Mammary epithelial cell (primary cell): ENCODE results near the gene SPATA20.

Experiments used
- EZH2 ChIP-seq: IDR thresholded peaks from 2 replicates; pipeline ENCODE4 v1.6.1; 2012; ENCODE audit warnings: low read length, inconsistent platforms, borderline replicate concordance
- TF ChIP-seq, protein P1 (sequence below), 2 donors: IDR thresholded peaks in 1 of 2; conservative IDR thresholded peaks in 1 of 2; 2 replicates each; pipeline ENCODE4 v1.5.1; 2011 to 2012; ENCODE audit warnings: inconsistent platforms in 2 of 2, low read length in 2 of 2, mild to moderate bottlenecking in 2 of 2, control low read depth in 1 of 2, low read depth in 1 of 2; ENCODE audit not compliant: insufficient read depth in 1 of 2; ENCODE audit errors: extremely low read depth in 1 of 2

GRCh38 chr17:50571681-50572080 lies 24.7 kb downstream of the SPATA20 start:
- TF ChIP-seq, protein P1, sequence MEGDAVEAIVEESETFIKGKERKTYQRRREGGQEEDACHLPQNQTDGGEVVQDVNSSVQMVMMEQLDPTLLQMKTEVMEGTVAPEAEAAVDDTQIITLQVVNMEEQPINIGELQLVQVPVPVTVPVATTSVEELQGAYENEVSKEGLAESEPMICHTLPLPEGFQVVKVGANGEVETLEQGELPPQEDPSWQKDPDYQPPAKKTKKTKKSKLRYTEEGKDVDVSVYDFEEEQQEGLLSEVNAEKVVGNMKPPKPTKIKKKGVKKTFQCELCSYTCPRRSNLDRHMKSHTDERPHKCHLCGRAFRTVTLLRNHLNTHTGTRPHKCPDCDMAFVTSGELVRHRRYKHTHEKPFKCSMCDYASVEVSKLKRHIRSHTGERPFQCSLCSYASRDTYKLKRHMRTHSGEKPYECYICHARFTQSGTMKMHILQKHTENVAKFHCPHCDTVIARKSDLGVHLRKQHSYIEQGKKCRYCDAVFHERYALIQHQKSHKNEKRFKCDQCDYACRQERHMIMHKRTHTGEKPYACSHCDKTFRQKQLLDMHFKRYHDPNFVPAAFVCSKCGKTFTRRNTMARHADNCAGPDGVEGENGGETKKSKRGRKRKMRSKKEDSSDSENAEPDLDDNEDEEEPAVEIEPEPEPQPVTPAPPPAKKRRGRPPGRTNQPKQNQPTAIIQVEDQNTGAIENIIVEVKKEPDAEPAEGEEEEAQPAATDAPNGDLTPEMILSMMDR (conservative IDR thresholded peaks at IDR 0.05 in 1 of 2, IDR thresholded peaks at IDR 0.05 in 1 of 2; ENCODE audit: extremely low read depth in 1 of 2, insufficient read depth in 1 of 2, low read depth in 1 of 2, low read length in 2 of 2) = no peak
- no peak for TF ChIP-seq EZH2
